Limb (tissue), 2 donors: ENCODE results near the gene CTBP2.
A peak's percentile ranks its signal among the peaks of the same experiment; 100 is the strongest.
"Not testable (repeated sequence)": the region's sequence is repeated elsewhere in the genome, so short reads cannot be mapped to it uniquely, and the experiment has no call there.

Experiments used
- DNase-seq, 2 donors: peaks; one replicate each; pipeline ENCODE4 v3.0.0-alpha.2; 2016; ENCODE audit errors: extremely low spot score in 2 of 2

CTBP2 gene

GRCh38 chr10:125186431-125187170, 26.2 kb upstream of the CTBP2 start:
- DNase-seq = no peak

- not testable (repeated sequence) for DNase-seq
These were observed 18.7 kb upstream of the CTBP2 start for GRCh38 chr10:125179107-125179506.

DNA sequence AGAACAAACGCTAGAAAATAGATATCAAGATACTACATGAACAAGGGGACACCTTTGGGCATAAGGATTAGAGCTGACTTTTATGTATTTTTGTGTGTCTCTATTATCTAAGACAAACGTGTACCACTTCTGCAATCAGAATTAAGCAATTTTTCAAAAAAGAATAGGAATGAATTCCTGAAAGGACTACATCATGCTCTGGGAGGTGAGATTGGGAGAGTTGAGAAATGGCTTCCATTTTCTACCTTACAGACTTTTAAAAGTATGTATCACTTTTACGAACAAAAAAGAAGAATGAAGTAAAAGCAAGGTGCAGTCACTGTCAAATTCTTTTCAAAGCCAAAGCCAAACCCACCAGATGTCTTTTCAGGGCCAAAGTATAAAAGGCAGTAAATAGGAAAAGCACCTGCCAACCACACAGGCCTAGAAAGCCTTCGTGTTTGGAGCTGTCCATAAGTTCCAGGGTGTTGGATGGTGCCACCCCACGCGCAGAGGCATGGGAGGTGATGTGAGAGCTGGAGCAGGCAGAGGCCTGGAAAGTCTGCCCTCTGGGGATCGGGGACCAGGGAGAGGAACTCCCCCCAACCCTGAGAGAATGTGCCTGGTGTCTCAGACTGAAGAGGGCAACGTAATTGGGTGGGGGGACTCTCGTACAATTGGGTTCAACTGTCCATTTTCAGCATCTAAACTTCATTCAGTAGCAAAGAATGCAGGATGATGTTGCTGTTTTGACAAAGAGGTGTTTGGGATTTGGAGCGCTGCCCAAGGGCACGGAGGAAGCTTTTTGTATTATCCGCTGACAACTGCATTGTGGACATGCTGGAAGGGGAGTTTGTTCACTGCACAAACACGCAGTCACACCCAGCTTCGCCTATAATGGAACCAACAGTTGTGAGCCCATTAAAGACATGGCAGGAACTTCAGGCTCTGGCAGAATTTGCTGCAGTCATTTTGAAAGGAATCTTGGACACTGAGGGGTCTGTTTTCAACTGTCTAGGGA, 17.6 kb upstream of the CTBP2 start:
- no peak for DNase-seq

- no peak for DNase-seq
These were observed 15.4 kb upstream of the CTBP2 start for GRCh38 chr10:125175807-125176206.

GRCh38 chr10:125174360-125174759, 14.0 kb upstream of the CTBP2 start:
- no peak for DNase-seq

DNA sequence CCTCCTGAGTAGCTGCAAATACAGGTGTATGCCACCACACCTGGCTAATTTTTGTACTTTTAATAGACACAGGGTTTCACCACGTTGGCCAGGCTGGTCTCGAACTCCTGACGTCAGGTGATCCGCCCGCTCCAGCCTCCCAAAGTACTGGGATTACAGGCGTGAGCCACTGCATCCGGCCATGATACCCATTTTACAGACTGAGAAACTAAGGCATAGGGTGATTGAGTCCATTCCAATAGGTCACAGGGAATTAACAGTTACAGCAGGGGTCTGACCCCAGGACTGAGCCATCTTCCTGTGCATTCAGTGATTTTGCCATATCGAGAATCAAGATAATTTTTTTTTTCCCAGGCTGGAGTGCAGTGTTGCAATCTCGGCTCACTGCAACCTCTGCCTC, 12.3 kb upstream of the CTBP2 start:
- no peak for DNase-seq

GRCh38 chr10:125171402-125172306, 11.3 kb upstream of the CTBP2 start:
- no peak for DNase-seq

- DNase-seq = no peak
These were observed 9.6 kb upstream of the CTBP2 start for GRCh38 chr10:125169915-125170314.

GRCh38 chr10:125169279-125169678, 8.9 kb upstream of the CTBP2 start:
- no peak for DNase-seq

DNA sequence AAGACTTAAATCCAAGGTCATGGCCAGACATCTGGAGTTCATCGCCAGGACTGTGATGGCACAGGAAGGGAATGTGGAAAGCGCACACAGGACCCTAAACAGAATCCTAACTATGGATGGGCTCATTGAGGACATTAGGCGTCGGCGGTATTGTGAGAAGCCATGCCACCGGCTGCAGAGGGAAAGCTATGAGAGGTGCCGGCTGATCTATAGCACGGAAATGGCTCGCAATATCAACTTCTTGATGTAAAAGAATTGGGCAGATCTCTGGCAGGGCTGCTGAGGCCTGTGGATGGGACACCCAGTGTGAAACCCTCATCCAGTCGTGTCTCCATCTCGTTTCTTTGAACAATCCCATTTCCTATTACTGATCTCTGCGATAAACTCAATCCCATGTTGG, 6.3 kb upstream of the CTBP2 start:
- DNase-seq = no peak

- no peak for DNase-seq
These were observed 5.5 kb upstream of the CTBP2 start for GRCh38 chr10:125165584-125166573.

DNA sequence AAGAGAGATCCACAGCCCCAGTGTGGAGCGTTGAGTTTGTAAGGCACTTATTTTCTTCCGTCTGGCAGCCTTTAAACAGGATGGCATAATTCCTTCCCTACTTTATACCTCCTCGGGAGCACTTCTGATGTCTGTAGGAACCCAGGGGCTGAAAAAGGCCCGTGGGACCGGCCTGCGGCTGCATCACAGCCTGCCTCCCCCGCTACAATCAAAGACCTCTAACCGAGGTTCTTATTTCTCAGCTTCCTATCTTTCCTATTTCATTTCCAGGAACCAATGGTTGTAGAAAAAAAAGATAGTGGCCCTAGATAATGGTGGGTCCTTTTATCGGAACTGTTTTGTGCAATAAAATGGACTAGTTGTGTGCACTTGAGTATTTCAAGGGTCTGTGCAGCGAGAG, 4.1 kb upstream of the CTBP2 start:
- no peak for DNase-seq

DNA sequence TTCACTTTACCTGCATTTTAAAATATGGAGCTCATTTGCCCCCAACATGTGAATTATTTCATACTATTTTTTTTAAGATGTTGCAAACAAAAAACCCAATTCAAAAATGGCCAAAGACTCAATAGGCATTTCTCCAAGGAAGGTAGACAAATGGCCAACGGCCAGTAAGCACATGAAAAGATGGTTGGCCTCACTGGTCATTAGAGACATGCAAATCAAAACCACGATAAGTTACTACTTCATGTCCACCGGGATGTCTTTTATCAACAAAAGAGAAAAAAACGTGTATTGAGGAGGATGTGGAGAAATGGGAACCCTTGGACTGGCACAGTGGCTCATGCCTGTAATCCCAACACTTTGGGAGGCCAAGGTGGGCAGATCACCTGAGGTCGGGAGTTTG, 3.4 kb upstream of the CTBP2 start:
- DNase-seq = no peak

- DNase-seq = not testable (repeated sequence)
These were observed 2.9 kb upstream of the CTBP2 start for GRCh38 chr10:125163312-125163711.

DNA sequence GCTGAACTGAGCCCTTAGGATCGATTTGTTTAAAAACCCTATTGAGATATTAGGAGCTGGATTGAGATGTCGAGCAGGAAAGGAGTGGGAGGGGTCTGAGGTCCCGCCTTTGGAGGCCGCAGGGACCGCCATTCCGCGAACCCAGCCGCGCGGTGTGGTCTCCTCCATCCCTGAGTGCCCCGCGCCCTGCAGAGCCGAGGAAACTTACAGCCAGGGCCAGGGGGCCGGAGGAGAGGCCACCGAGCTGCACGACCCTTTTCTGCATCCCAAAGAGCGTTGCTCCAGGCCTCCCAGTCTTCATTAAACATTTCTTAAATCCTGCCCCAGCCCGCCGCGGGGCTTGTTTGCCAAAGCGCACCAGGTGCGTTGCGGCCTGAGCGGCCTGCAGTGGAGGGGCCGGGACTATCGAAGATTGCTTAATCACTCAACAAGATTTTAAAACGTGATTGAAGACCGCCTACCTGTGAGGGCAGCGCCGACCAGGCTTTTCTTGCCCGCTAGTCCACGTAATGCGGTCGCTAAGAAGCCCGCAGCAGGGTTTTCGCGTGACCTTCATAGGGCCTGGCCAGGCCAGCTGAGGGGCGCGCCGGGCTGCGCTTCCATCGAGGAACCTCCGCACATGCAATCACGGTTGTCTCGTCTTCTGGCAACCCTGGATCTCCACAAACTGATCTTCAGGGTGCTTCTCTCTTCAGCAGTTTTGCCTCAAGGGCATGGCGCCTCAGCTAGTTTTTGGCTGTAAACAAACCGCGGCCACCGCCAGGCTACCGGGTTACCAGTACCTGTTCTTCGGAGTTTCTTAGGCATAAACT, 2.0 kb upstream of the CTBP2 start:
- peak in 1 of 2 donors; percentile 58 for DNase-seq

DNA sequence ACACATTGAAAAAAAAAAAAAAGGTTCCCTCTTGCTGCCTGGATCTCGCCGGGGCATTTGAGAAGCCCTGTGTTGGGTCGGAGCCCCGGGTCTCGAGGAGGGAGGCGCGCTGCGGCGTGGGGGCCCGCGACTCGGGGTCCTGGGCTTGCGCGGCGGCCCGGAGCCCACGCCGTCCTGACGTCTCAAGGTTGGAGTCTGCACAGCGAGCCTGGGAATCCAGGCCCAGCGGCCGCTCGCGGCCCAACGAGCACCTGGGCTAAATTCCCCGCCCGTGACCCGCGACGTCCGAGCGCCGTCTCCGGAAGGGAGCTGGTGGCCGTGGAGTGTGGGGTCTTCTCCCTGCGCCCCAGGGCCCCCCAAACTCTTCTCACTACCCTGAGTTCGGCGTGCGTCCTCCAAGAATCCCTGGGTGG, 1.4 kb upstream of the CTBP2 start:
- no peak for DNase-seq

DNA sequence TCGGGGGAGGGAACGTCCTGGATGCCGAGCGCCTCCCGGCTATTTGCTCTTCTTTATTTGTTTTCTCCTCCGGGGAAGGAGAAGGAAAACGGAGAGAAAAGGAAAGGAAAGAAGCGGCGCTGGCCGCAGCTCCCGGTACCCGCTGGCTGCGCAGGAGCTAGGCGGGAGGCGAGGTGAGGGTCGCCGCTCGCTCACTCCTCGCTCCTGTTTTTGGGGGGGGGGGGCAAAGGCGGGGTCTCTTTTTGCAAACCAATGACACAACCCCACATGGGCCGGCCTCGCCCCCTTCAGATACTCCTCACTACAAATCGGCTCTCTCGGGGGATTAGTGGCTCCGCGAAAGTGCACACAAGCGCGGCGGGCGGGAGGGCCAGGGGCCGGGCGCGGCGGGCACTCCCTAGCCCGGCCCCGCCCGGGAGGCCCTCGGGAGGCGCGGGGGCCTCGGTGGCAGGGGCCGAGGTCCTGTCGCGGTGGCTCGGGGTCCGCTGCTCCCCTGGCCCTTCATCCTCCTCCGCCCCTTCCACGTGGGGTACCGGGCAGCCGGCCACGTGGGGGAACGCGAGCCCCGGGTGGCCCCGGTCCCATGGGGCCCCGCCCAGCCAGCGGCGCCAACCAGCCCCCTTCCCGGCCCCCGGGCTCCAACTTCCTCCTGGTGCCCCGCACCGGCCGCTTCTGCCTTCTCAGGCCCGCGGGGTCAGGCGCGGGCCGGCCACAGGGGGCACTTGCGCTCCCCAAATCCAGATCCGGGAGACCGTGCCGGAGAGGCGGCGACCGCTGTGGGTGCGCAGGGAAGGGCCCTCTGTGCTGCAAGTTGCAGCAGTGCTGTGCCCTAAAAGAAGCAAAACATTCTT, 718 bp upstream of the CTBP2 start:
- DNase-seq = peak; percentile 74 to 83

DNA sequence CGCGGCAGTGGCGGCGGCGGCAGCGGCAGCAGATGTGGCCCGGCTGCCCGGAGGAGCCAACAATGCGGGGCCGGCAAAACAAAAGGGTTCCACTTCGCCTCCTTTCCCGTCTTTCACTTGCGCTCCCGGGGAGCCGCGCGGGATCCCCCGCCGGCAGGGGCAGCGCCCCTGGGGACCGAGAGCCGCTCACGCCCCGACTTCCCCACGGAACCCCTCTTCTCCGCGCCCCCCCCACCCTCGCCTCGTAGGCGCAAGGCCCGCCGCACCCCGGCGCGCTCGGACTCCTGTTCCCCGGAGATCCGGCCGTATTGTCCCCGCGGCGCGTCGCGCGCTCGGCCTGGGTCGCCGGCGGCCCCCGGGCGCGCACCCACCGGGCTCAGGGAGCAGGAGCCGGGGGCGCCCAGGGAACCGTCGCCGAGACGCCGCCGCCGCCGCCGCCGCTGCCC, 854 bp downstream of the CTBP2 start:
- DNase-seq = peak in 1 of 2 donors; percentile 73
